ENCODE results near the gene SLC37A3.
"Not testable (repeated sequence)": the region's sequence is repeated elsewhere in the genome, so short reads cannot be mapped to it uniquely, and the experiment has no call there.

Gene SLC37A3, protein sequence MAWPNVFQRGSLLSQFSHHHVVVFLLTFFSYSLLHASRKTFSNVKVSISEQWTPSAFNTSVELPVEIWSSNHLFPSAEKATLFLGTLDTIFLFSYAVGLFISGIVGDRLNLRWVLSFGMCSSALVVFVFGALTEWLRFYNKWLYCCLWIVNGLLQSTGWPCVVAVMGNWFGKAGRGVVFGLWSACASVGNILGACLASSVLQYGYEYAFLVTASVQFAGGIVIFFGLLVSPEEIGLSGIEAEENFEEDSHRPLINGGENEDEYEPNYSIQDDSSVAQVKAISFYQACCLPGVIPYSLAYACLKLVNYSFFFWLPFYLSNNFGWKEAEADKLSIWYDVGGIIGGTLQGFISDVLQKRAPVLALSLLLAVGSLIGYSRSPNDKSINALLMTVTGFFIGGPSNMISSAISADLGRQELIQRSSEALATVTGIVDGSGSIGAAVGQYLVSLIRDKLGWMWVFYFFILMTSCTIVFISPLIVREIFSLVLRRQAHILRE

DNA sequence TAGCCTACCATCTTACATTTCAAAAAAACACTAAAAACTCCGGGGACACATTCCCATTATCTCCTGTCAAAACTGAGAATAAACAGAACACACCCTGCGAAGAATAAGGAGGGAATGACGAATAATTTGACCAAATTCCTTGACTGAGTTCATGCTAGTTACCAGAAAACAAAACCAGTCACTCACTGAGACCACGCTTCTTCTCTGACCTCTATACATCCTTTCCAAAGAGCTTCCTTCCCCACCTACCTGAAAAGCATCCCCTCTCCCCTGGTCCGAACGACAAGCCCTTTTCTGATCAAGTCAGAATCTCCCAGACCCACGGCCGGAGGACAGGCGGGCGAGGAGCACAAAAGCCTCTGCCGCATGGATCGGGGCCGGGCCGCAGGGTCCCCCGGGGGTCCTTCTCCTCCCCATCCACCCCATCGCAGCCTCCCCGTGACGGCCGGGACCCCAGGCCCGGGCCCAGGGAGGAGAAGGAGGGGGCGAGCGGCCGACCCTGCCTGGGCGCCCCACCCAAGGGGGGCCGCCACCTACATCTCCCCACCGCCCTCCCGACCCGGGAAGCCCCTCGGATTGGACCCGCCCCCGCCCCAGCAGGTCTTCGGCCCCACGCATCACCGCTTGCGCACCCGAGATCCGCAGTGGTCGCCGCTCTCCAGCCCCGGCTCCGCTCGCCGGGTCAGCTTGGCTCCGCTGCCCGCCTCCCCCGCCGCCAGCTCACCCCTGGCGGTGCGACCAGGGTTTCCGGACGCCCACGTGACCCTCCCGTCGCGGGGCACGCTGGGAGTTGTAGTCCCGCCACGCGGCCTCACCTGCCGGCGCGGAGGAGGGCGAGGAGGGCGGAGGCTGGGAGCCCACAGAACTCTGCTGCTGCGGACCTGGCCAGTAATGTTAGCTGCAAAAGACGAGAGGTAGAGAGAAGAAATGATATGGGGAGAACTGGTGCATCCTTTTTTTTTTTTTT, at the start of gene SLC37A3:
SLC37A3 (minus strand) TSS at position 747 of the 967 bp plus-strand sequence. CDS start 16,004 bp downstream, outside the sequence.
- peak; percentile 75 for DNase-seq

DNA sequence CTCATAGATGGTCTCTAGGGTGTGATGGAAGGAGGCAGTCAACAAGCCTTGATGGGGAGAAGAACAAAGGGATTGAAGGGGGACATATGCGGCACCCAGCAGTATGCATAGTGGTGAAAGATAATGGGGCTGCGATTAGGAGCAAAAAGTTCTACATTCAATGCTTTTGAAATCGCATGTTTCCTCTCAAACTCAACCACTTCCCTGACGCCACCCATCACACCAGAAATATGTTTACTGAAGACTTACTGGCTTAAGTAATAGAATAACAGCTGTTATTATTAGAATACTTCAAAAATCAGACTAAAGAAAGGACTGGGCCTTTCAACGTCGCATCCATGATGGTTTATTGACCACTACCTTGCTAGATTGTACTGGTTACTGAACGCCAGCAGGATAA, 49.5 kb upstream of the SLC37A3 start:
- DNase-seq: no peak

DNA sequence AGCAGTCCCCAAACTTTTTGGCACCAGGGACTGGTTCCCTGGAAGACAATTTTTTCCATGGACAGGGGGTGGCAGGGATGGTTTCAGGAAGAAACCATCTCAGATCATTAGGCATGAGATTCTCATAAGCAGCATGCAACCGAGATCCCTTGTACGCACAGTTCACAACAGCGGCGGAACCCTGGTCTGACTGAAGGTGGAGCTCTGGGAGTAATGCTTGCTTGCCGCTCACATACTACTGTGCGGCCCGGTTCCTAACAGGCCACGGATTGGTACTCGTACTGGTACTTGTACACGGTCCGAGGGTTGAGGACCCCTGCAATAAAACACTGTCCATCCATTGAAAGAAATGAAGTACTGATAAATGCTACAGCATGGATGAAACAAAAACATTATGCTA, 48.1 kb upstream of the SLC37A3 start:
- DNase-seq: no peak

DNA sequence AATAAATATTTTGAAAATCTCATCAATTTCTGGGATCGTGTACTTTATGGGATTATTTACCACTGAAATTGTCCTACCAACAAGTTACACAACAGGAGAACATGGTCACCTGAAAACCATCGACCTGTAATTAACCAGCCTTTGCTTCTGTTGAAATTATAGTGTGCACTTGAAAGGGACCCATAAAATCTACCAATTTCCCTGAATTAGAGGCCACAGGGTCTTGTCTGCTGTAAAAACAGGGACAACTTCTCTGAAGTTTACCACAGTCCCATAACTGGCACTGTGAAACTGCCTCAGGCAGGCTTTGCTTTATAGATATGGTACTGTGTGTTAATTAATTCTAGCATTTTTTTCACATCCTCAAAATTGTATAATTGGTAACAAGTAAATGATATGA, 43.2 kb upstream of the SLC37A3 start:
- no peak for DNase-seq

- DNase-seq: no peak
Observed at GRCh38 chr7:140440593-140440992, 42.3 kb upstream of the SLC37A3 start.

DNA sequence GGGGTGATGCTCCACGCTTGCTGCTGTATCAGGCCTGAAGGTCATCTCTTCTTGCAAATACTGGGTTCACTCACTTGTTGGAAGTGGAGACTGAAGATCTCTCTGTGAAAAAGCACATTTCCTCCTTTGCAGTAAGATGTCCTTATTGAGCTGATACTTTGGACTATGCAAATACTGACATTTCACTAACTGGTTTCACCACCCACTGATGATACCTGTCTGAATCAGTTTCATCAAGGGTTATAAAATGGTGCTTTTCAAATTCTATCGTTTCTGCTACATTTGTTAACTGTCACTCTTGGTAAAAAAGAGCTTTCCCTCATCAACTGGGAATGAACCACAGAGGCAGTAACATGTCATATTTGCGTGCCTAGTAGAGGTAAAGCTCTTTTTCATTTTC, 41.0 kb upstream of the SLC37A3 start:
- DNase-seq: no peak

DNA sequence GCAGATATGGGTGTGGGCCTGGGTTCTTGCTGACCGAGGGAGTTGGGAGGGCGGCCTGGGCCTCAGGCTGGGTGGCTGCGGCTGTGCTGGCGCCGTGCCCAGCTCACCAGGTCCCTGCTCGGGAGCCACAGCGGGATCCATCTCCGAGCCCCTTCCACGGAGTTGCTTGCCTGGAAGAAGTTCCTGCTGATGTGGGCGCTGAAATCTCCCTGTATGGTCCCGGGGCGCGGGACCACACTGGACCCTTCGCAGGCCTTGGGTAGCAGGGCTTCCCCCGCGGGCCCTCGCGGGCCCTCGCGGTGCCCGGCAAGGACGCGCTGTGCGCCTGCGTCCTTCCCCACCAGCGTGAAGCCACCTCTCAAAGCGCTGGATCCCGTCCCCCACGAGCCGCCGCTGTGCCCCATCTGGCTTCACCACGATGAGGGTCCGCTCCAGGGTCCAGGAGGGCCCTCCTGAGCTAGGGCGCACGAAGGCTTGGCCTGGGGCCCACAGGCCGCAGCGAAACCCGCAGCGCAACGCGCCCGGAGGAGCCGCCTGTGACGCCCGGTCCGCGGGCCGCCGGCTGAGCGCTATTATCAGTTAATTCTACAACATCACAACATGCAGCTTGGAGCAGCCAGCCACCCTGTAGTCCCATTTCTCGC, 37.0 kb upstream of the SLC37A3 start:
- DNase-seq: no peak

DNA sequence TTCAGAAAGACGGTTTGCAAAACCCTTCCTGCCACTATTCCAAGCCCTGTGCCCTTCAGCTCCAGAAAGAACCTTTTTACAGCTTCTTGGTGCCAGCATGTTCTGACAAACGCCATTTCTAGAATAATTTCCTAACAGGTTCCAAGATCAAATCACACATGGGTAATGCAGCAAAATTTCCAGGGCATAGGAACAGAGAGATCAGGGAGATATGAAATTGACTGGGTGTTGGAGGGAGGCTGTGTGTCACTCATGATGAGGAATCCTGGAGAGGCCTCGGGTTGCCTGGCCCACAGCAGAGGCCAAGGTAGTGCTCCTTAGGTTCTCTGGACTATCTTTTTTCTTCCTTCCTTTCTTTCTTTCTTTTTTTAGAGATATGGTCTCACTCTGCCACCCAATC, 35.1 kb upstream of the SLC37A3 start:
- DNase-seq: no peak

- no peak for DNase-seq
Observed at GRCh38 chr7:140426130-140426529, 27.8 kb upstream of the SLC37A3 start.

DNA sequence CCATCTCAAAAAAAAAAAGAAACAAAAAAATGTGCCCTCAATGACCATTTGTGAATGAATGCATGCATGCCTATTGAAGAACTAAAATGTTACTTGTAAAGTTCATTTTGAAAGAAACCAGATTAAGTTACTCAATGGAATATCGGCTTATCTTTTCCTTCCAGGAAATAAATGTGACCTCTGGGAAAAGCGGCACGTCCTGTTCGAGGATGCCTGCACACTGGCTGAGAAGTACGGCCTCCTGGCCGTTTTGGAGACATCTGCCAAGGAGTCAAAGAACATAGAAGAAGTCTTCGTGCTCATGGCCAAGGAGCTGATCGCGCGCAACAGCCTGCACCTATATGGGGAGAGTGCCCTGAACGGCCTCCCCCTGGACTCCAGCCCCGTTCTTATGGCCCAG, 27.4 kb upstream of the SLC37A3 start:
- no peak for DNase-seq

DNA sequence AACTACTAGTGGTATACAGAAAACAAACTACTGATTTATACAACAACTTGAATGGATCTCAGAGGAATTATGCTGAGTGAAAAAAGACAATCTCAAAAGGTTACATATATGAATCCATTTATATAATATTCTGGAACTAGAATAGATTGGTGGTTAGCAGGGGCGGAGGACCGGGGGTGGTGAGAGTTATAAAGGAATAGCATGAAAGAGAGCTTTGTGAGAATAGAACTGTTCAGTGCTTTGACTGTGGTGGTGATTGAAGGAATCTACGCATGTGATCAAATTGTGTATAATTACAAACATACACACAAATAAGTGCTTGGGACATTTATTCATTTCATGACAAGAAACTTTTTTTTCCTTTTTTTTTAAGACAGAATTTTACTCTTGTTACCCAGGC, 25.2 kb upstream of the SLC37A3 start:
- DNase-seq: no peak

GRCh38 chr7:140421521-140421920, 23.2 kb upstream of the SLC37A3 start:
- no peak for DNase-seq

DNA sequence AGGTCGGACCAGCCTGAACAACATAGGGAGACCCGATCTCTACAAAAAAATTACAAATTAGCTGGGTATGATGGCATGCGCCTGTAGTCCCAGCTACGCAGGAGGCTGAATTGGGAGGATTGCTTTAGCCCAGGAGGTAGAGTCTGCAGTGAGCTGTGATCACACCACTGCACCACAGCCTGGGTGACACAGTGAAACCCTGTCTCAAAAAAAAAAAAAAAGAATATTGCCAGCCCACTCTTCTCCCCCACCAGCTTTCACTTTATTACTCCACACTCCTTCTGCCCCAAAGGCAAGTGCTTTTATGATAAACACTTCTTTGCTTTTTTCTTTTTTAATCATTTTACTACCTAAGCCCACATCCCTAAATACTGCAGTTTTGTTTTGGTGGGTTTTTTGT, 20.3 kb upstream of the SLC37A3 start:
- DNase-seq: no peak

- DNase-seq: not testable (repeated sequence)
Observed at GRCh38 chr7:140418156-140418472, 19.8 kb upstream of the SLC37A3 start.

DNA sequence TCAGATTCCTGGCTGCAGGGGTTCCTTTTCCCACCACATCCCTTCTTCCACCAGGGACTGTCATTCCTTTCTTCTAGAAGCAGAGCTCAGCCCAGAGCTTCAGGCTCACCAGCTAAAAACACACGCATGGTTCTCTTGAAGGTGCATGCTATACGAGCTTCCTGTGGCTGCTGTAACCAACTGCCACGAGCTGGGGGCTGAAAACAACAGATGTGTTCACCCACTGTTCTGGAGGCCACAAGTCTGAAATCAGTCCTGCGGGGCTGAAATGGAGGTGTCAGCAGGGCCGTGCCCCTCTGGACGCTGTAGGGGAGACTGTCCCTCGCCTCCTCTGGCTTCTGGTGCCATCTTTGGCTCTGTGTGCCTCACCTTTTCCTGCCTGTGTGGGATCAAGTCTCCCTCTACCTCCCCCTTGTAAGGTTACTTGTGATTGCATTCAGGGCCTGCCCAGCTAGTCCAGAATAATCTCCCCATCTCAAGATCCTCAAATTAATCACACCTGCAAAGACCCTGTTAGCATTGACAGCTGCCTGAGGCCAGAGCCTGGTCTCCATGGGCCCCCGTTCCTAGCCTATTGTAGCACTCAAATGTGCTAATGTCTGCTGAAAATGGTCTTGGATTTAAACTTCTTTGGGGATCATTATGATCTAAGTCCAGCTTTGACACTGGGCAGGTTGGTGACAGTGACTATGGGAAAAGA, 19.3 kb upstream of the SLC37A3 start:
- DNase-seq: no peak

- DNase-seq: no peak
Observed at GRCh38 chr7:140416560-140416959, 18.2 kb upstream of the SLC37A3 start.

DNA sequence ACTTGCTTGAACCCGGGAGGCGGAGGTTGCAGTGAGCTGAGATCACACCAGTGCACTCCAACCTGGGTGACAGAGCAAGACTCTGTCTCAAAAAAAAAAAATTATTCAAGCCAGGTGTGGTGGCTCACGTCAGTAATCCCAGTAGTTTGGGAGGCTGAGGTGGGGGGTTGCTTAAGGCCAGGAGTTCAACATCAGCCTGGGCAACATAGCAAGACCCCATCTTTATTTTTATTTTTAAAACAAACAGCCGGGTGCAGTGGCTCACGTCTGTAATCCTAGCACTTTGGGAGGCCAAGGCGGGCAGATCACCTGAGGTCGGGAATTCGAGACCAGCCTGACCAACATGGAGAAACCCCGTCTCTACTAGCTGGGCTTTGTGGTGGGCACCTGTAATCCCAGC, 17.5 kb upstream of the SLC37A3 start:
- not testable (repeated sequence) for DNase-seq

DNA sequence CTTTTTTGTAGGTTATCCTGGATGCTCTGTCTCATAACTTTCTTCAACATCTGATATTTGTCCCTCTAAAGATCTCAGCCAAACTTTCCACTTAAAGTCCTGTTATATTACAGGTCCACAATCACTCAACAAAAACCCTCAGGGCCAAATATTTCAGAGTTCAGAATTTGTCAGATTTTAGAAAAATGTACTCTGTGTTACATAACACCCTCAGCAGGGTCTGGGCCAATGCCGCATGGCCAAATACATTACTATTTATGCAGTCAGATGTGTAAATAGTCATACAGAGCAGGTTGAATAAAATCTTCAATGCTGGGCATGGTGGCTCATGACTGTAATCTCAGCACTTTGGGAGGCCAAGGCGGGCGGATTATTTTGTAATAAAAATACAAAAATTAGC, 17.0 kb upstream of the SLC37A3 start:
- no peak for DNase-seq

- peak; percentile 20 for DNase-seq
Observed at GRCh38 chr7:140404565-140405065, 6.3 kb upstream of the SLC37A3 start.

GRCh38 chr7:140403878-140404564, 5.7 kb upstream of the SLC37A3 start, which contains the start of gene RAB19:
Gene RAB19, plus strand, starts transcription at chr7:140404058. Its CDS starts 3,589 bp downstream, at chr7:140407647.
- no peak for DNase-seq

- peak; percentile 43 for DNase-seq
Observed at GRCh38 chr7:140402178-140402835, 4.0 kb upstream of the SLC37A3 start.
